HG03039 (cell line): ENCODE data around the gene ZNF468.
"Not testable (repeated sequence)": the region's sequence is repeated elsewhere in the genome, so short reads cannot be mapped to it uniquely, and the experiment has no call there.

Experiments
- ATAC-seq: cut with Tn5 transposase; IDR thresholded peaks from one replicate; pipeline ENCODE4 v1.9.1; 2021; ENCODE audit warnings: mild to moderate bottlenecking, moderate library complexity; ENCODE audit not compliant: unreplicated experiment

ZNF468 gene

DNA sequence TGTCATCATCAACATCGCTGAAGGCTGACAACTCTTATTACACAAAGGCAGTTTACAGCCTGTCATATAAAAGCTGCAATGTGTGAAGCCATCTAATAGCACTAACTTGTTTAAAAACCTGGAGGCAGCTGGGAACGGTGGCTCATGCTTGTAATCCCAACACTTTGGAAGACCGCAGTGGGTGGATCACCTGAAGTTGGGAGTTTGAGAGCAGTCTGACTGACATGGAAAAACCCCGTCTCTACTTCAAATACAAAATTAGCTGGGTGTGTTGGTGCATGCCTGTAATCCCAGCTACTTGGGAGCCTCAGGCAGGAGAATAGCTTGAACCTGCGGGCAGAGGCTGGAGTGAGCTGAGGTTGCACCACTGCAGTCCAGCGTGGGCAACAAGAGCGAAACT is 27.6 kb downstream of the ZNF468 start:
- ATAC-seq = not testable (repeated sequence)

GRCh38 chr19:52825765-52826164 is 31.7 kb downstream of the ZNF468 start:
- ATAC-seq = no peak

- no peak for ATAC-seq
These were observed 33.7 kb downstream of the ZNF468 start for GRCh38 chr19:52823676-52824075.

GRCh38 chr19:52821204-52821960 is 36.0 kb downstream of the ZNF468 start, which contains the start of gene ZNF28:
TSS of gene ZNF28 (minus strand) at chr19:52821633. CDS start at chr19:52817958, 3,675 bp downstream.
- peak; percentile 93 for ATAC-seq

DNA sequence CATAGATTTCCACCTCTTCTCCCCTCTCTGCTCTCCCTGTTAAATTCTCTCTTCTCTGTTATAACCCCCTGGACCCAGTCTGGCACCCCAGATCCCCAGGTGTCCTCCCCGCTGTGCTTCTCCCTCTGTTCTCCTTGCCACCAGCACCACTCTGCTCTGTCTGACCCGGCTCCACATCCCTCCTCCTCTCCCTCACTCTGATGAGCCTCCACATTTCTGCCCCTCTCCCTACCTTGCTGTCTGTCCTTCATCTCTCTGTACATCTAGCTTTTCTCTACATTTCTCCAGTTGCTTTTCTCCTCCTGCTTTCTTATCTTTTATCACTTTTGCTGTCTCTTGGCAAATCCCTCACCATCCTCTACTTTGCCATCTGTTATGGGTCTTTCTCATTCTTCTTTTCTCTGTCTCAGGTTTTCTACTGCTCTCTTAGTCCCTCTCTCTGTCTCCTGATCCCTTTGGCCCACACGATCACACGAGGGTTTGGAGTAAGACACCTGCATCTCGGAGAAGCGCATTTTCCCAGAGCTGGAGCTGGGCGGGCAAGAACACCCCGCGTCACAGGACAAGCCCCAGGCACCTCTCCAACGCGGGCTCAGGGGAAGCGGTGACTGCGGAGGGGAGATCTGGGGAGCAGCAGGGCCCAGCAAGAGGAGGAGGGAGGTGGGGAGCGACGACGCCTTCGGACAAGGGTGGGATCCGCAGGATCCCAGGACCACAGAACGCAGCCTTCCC is 36.8 kb downstream of the ZNF468 start:
- peak; percentile 35 for ATAC-seq

DNA sequence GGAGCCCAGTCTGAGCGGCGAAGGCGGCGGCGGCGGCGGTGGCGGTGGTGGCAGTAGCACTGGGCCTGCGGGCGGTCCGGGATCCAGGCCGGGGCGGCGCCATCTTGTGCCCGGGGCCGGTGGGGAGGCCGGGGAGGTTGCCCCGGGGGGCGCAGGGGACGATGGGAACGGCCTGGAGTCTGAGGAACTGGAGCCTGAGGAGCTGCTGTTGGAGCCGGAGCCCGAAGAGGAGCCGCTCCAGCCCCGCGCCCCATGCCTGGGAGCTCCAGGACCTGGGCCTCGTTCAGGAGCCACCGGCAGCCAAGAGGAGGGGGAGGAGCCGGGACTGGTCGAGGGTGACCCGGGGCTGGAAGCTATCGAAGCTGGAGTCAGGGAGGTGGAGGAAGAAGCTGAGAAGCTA is 47.6 kb downstream of the ZNF468 start:
- no peak for ATAC-seq

GRCh38 chr19:52799950-52800640 is 57.3 kb downstream of the ZNF468 start:
- not testable (repeated sequence) for ATAC-seq

GRCh38 chr19:52789440-52789839 is 68.0 kb downstream of the ZNF468 start:
- no peak for ATAC-seq
